Rectal smooth muscle tissue (tissue), 1 donor: ENCODE data around the gene LRMDA.

Experiments
- H3K27ac ChIP-seq: one replicate; pipeline ENCODE4 v1.7.0; 2013; ENCODE audit warnings: low read depth, low read length, inconsistent platforms
- H3K27me3 ChIP-seq: one replicate; pipeline ENCODE4 v1.7.0; 2013; ENCODE audit warnings: low read length; ENCODE audit not compliant: control insufficient read depth, insufficient read depth
- H3K36me3 ChIP-seq: one replicate; pipeline ENCODE4 v1.7.0; 2013; ENCODE audit warnings: low read length; ENCODE audit not compliant: control insufficient read depth, insufficient read depth
- H3K4me1 ChIP-seq: one replicate; pipeline ENCODE4 v1.7.0; 2013; ENCODE audit warnings: low read length; ENCODE audit not compliant: control insufficient read depth, insufficient read depth
- H3K4me3 ChIP-seq: one replicate; pipeline ENCODE4 v1.7.0; 2013; ENCODE audit warnings: low read length
- H3K9ac ChIP-seq: one replicate; pipeline ENCODE4 v1.7.0; 2013; ENCODE audit warnings: low read length

The LRMDA gene

GRCh38 chr10:76268954-76269353, 837.5 kb downstream of the LRMDA start:
- H3K9ac ChIP-seq: no peak overlapping the region

DNA sequence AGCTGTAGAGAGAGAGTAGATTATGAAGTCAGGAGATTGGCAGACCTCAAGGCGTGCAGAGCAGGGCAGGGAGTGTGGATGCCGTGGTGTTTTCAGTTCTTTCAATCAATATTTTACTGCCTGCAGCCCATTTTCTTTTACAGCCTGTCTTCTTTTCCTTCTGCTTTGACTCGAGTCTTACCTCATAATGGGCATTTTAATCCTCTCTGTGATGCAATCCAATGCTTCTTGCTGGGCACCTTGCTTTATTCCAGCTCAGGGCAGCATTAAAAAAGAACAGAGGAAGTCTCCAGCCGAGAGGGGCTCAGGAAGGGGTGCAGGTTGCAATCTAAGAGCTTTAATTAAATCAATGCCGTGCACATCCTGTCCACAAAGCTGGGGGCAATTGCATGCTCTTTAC, 839.0 kb downstream of the LRMDA start:
- H3K9ac ChIP-seq: no peak overlapping the region
- H3K4me1 ChIP-seq: no peaks in the 10 kb centered on the region
- no peak overlapping the region for H3K4me3 ChIP-seq
- H3K27ac ChIP-seq: no peak overlapping the region
- H3K27me3 ChIP-seq: no peaks in the 10 kb centered on the region
- no peaks in the 10 kb centered on the region for H3K36me3 ChIP-seq

More at GRCh38 chr10:76268954-76269353, 837.5 kb downstream of the LRMDA start:
- Histone ChIP-seq H3K4me1 (no peaks in the 10 kb centered on the region), H3K36me3 (no peaks in the 10 kb centered on the region), H3K27ac (no peak overlapping the region), H3K27me3 (no peaks in the 10 kb centered on the region), H3K4me3 (no peak overlapping the region)

GRCh38 chr10:76274933-76275332, 843.5 kb downstream of the LRMDA start:
- Histone ChIP-seq H3K9ac (no peak overlapping the region), H3K27me3 (no peaks in the 10 kb centered on the region), H3K27ac (no peak overlapping the region)

DNA sequence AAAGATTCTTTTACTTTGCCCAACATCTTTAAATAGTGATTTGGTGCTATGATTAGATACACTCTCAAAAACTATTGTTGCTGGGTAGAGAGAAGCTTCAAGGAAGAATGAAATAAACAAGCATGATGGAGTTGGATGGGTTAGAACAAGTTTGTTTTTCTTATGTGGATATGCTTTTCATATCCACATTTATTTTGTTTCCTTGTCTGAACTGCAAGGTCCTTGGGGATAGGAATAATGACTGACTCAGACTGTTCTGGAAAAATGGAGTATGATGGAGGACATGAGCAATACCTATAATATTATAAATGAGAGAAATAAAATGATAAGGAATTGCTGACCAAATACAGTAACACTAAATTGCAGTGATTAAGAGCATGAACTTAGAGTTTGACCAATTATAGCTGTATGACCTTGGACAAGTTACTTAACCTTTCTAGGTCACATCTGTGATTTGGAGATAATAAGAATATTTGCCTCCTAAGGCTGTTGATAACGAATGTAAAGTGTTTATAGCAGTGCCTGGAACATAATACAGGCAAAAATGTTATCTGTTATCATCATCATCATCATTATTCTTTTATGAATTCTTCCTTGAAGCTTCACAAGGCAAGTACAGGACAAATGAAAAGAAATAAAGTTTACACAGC, 847.5 kb downstream of the LRMDA start:
- Histone ChIP-seq H3K36me3 (no peaks in the 10 kb centered on the region), H3K4me3 (no peak overlapping the region), H3K27ac (no peak overlapping the region), H3K4me1 (peaks cover 11% of the 10 kb centered on the region), H3K27me3 (no peaks in the 10 kb centered on the region), H3K9ac (no peak overlapping the region)

More at GRCh38 chr10:76274933-76275332, 843.5 kb downstream of the LRMDA start:
- H3K4me3 ChIP-seq: no peak overlapping the region
- H3K36me3 ChIP-seq: no peaks in the 10 kb centered on the region
- H3K4me1 ChIP-seq: no peaks in the 10 kb centered on the region

DNA sequence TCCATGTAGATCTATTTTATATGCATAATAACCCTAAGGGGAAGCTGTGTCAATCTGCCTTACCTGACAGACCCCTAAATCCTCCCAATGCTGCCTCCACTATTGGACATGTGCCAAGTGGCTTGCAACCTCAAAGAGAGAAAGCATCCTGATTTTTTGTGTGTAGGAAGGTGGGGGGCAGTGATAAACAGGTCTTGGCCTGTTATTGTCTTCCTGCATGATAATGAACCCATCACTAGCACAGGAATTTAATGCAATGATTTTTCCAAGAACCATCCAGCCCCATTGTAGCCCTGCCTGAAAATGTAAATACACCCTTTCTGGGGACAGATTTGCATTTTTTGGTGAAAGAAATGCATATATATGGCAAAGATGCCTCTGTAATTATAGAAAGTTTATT, 850.2 kb downstream of the LRMDA start:
- H3K36me3 ChIP-seq: no peaks in the 10 kb centered on the region
- no peak overlapping the region for H3K4me3 ChIP-seq
- H3K27ac ChIP-seq: no peak overlapping the region
- peaks cover 18% of the 10 kb centered on the region for H3K4me1 ChIP-seq
- H3K27me3 ChIP-seq: no peaks in the 10 kb centered on the region
- no peak overlapping the region for H3K9ac ChIP-seq

DNA sequence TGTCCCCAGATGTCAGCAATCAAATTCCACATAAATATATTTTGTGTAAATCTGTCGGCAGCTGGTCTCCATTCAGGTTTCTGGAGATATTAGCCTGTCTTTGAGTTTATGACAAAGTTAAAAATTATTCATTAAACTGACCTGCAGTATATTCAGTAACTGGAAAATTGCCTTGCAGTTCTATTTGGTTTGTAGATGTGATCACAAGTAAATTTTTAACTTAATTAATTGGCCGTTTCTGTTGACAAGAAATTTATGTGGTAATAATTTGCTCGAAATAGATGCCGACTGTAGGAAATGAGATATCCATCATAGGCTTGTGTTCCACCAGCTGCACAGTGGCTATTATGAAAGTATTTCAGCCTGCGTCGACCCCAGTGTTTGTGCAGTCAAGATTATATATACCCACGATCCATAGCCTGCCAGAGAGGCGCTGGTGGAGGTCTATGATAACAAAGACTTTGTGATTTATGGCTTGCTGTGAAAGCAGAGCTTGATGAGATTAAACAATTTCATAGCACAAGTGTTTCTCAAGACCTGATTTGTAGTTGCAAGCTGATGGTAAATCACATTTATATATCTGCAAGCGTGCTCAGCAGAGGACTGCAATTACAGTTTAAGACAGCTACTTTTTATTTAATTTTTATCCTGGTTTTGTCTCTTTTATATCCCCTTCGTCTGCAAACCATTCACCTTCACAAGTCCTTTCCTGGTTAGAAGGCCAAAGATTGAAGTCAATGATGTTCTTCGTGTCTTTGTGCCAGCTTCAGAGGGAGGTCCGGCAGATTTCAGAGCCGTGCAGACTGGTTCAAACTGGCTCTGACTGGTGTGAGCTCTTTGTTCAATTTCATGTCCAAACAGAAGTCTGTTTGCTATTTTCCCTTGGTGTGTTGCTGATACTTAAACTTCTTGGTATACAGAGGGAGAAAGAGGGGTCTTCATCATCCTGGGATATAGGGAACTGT, 850.9 kb downstream of the LRMDA start:
- Histone ChIP-seq H3K27me3 (no peaks in the 10 kb centered on the region), H3K36me3 (no peaks in the 10 kb centered on the region), H3K27ac (peak overlapping the region; percentile 29), H3K4me1 (peaks cover 23% of the 10 kb centered on the region), H3K9ac (no peak overlapping the region), H3K4me3 (no peak overlapping the region)

GRCh38 chr10:76284351-76284750, 852.9 kb downstream of the LRMDA start:
- Histone ChIP-seq H3K27ac (no peak overlapping the region), H3K4me1 (peaks cover 28% of the 10 kb centered on the region), H3K9ac (no peak overlapping the region), H3K4me3 (no peak overlapping the region), H3K27me3 (no peaks in the 10 kb centered on the region), H3K36me3 (no peaks in the 10 kb centered on the region)

DNA sequence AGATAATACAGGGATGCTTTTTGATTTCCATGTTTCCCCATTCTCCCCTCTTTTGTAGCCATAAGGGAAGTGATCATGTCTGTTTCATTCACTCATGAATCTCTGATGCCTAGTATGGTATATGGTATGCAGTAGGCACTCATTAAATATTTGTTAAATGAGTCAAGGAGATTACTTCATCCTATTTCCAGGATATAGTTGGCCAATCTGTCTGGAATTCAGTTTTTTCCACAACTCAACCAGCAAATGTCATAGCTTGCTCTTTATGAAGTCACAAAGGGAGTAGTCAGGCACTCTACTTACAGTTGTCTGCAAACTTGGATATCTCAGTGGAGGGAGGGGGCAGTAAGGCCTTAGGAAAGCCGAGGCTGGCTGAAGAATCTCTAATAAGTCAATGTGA, 853.6 kb downstream of the LRMDA start:
- H3K4me1 ChIP-seq: peaks cover 28% of the 10 kb centered on the region
- no peak overlapping the region for H3K27ac ChIP-seq
- no peaks in the 10 kb centered on the region for H3K27me3 ChIP-seq
- no peak overlapping the region for H3K4me3 ChIP-seq
- H3K36me3 ChIP-seq: no peaks in the 10 kb centered on the region
- H3K9ac ChIP-seq: no peak overlapping the region

- H3K9ac ChIP-seq: no peak overlapping the region
- no peak overlapping the region for H3K27ac ChIP-seq
- H3K27me3 ChIP-seq: no peaks in the 10 kb centered on the region
- H3K4me1 ChIP-seq: peaks cover 28% of the 10 kb centered on the region
- no peak overlapping the region for H3K4me3 ChIP-seq
- no peaks in the 10 kb centered on the region for H3K36me3 ChIP-seq
Observed at GRCh38 chr10:76285515-76285914, 854.1 kb downstream of the LRMDA start.

DNA sequence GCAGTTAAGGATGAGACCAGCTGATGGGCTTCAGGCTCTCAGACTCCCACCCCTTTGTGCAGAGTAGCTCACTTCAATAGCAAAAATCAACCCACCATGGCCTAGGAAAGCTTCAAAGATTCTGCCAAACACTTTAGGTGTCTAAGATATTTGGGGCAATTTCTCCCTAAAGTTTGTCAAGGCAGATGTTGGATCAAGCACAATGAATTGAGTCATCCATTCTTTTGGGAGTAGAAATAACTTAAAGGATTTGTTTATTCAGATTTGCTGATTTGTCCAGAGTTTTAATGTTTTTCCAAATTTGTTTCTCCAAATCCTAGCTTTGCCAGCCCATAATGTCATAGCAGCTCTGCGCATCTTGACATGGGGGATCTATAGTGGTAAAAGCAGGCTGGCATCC, 855.1 kb downstream of the LRMDA start:
- no peak overlapping the region for H3K27ac ChIP-seq

GRCh38 chr10:76287856-76288255, 856.4 kb downstream of the LRMDA start:
- Histone ChIP-seq H3K4me3 (no peak overlapping the region), H3K36me3 (no peaks in the 10 kb centered on the region), H3K9ac (no peak overlapping the region), H3K27ac (no peak overlapping the region), H3K27me3 (no peaks in the 10 kb centered on the region), H3K4me1 (peaks cover 20% of the 10 kb centered on the region)

More for the DNA sequence above, 855.1 kb downstream of the LRMDA start:
- Histone ChIP-seq H3K27me3 (no peaks in the 10 kb centered on the region), H3K9ac (no peak overlapping the region), H3K36me3 (no peaks in the 10 kb centered on the region), H3K4me1 (peaks cover 28% of the 10 kb centered on the region), H3K4me3 (no peak overlapping the region)

DNA sequence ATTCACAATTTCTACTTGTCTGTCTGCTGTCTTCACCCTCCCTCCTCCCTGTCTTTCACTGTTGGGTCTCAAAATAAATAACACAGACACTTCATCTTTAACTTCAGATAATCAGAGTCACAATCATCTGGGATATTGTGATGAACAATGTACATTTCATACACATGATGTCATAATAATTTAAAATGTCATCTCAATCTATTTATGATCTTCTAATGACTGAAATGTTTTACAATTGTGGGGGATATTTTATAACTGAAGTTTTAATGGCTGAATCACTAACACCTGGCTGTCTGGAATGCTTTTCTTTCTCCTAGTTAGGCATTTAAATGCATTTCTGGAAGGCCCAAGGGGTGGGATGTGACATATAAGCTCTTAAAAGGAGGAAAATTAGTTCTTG, 859.8 kb downstream of the LRMDA start:
- H3K27me3 ChIP-seq: no peaks in the 10 kb centered on the region
- H3K27ac ChIP-seq: no peak overlapping the region
- no peak overlapping the region for H3K9ac ChIP-seq
- H3K4me3 ChIP-seq: no peak overlapping the region
- H3K36me3 ChIP-seq: no peaks in the 10 kb centered on the region
- peaks cover 15% of the 10 kb centered on the region for H3K4me1 ChIP-seq
